CD4-positive, alpha-beta memory T cell (primary cell): Measurements from ENCODE around the gene DLGAP1. TPM values are rescaled to one million over a fixed set of nuclear protein-coding genes. Genes with fewer than 3 reads are reported as not detected.

Experiments used
- CTCF ChIA-PET: fragments of 350-600 bp; sonication (Branson Sonifier 250); formaldehyde crosslinking; loops from one replicate; lab custom pipeline; 2021; ENCODE audit warnings: inconsistent platforms; ENCODE audit not compliant: partially characterized antibody; lab: Charles Lee
- POLR2A ChIA-PET: fragments of 350-600 bp; sonication (Branson Sonifier 250); formaldehyde crosslinking; loops from one replicate; lab custom pipeline; 2021; ENCODE audit not compliant: partially characterized antibody; lab: Charles Lee
- DNase-seq, 5 donors: peaks; one replicate each; pipeline versions ENCODE4 v3.0.0 to v3.0.0-alpha.2; 2020 to 2022; ENCODE audit warnings: mixed read lengths in 1 of 5
- H3K27ac ChIP-seq: one replicate; pipeline ENCODE4 v1.7.0; 2013; ENCODE audit warnings: low read depth, low read length
- H3K27me3 ChIP-seq: 2 replicates; pipeline ENCODE4 v1.7.0; 2013; ENCODE audit warnings: mild to moderate bottlenecking, low read length, moderate library complexity; ENCODE audit not compliant: insufficient read depth
- H3K36me3 ChIP-seq: 2 replicates; pipeline ENCODE4 v1.7.0; 2013; ENCODE audit warnings: mild to moderate bottlenecking, low read length, moderate library complexity; ENCODE audit not compliant: insufficient read depth
- H3K4me1 ChIP-seq: 2 replicates; pipeline ENCODE4 v1.7.0; 2013; ENCODE audit warnings: mild to moderate bottlenecking, low read length, moderate library complexity; ENCODE audit not compliant: insufficient read depth
- H3K4me3 ChIP-seq, 2 donors: one replicate each; pipeline ENCODE4 v1.7.0; 2013; ENCODE audit warnings: low read length in 2 of 2, mild to moderate bottlenecking in 1 of 2
- H3K9me3 ChIP-seq, 2 donors: one replicate each; pipeline ENCODE4 v1.7.0; 2013; ENCODE audit warnings: low read length in 2 of 2, control low read depth in 1 of 2; ENCODE audit not compliant: control insufficient read depth in 1 of 2
- H3K27ac Mint-ChIP-seq, 7 donors: one replicate each; pipeline ENCODE4 v1.8.0; 2020 to 2021; ENCODE audit warnings: mixed read lengths in 7 of 7, mild to moderate bottlenecking in 6 of 7, inconsistent platforms in 3 of 7, moderate library complexity in 3 of 7
- H3K27me3 Mint-ChIP-seq, 2 donors: one replicate each; pipeline ENCODE4 v1.8.0; 2020 to 2021; ENCODE audit warnings: mixed read lengths in 2 of 2
- H3K36me3 Mint-ChIP-seq, 2 donors: one replicate each; pipeline ENCODE4 v1.8.0; 2020 to 2021; ENCODE audit warnings: mixed read lengths in 2 of 2, inconsistent platforms in 1 of 2, mild to moderate bottlenecking in 1 of 2
- H3K4me1 Mint-ChIP-seq, 4 donors: one replicate each; pipeline ENCODE4 v1.8.0; 2020 to 2021; ENCODE audit warnings: mixed read lengths in 4 of 4, mild to moderate bottlenecking in 1 of 4
- H3K4me3 Mint-ChIP-seq, 8 donors: one replicate each; pipeline ENCODE4 v1.8.0; 2020 to 2021; ENCODE audit warnings: mixed read lengths in 8 of 8, mild to moderate bottlenecking in 7 of 8, moderate library complexity in 6 of 8, inconsistent platforms in 3 of 8
- H3K9me3 Mint-ChIP-seq, 8 donors: one replicate each; pipeline ENCODE4 v1.8.0; 2020 to 2021; ENCODE audit warnings: mixed read lengths in 8 of 8, mild to moderate bottlenecking in 5 of 8, inconsistent platforms in 3 of 8, moderate library complexity in 1 of 8
- intact Hi-C: fragments of 100-400 bp; cut with micrococcal nuclease; formaldehyde crosslinking; loops from one replicate; pipeline ENCODE4 v1.15.1; 2023
- polyA plus RNA-seq, 2 donors: library from polyadenylated mRNA; unstranded; fragments of 300-500 nt; fragmentation: Illumina TruSeq; gene quantifications; one replicate each; pipeline ENCODE4 v1.2.3, GENCODE V29; 2021
- total RNA-seq, 2 experiments: library from RNA; stranded (reverse); gene quantifications; one replicate each; pipeline ENCODE4 v1.2.3, GENCODE V29; 2021

The DLGAP1 gene
- total and polyA plus RNA-seq, 4 experiments from 2014 or later: 0.17 to 0.71 (median 0.45) TPM

GRCh38 chr18:3782901-3783300 lies 672.2 kb downstream of the DLGAP1 start:
- intact Hi-C loops: no loop called here
- no peak for DNase-seq
- Mint-ChIP-seq H3K27ac (no peak overlapping the region), H3K36me3 (no peaks in the 10 kb centered on the region), H3K9me3 (peaks cover 0 to 7% (median 0%) of the 10 kb centered on the region in 8 donors), H3K27me3 (peaks cover 6 to 16% of the 10 kb centered on the region in 2 donors), H3K4me1 (no peaks in the 10 kb centered on the region), H3K4me3 (no peak overlapping the region)
- ChIA-PET POLR2A (no interaction called here), CTCF (interaction anchor here (4.6 kb wide), 1 partner anchor 12 kb away, joined by 22 read pairs; no protein-coding TSS in a partner anchor)
- H3K27ac ChIP-seq: no peak overlapping the region
- H3K4me1 ChIP-seq: no peaks in the 10 kb centered on the region
- H3K27me3 ChIP-seq: no peaks in the 10 kb centered on the region
- no peaks in the 10 kb centered on the region for H3K36me3 ChIP-seq
- no peaks in the 10 kb centered on the region for H3K9me3 ChIP-seq
- no peak overlapping the region for H3K4me3 ChIP-seq

GRCh38 chr18:3777719-3778118 lies 677.4 kb downstream of the DLGAP1 start:
- H3K27ac Mint-ChIP-seq: no peak overlapping the region
- POLR2A ChIA-PET: no interaction called here
- Histone ChIP-seq H3K27me3 (no peaks in the 10 kb centered on the region), H3K9me3 (no peaks in the 10 kb centered on the region), H3K4me3 (no peak overlapping the region), H3K4me1 (no peaks in the 10 kb centered on the region), H3K27ac (no peak overlapping the region), H3K36me3 (no peaks in the 10 kb centered on the region)
- H3K4me1 Mint-ChIP-seq: no peaks in the 10 kb centered on the region
- no peaks in the 10 kb centered on the region for H3K36me3 Mint-ChIP-seq
- CTCF ChIA-PET: no interaction called here
- H3K4me3 Mint-ChIP-seq: no peak overlapping the region
- no peaks in the 10 kb centered on the region for H3K9me3 Mint-ChIP-seq
- peaks cover 3 to 7% of the 10 kb centered on the region in 2 donors for H3K27me3 Mint-ChIP-seq
- DNase-seq: no peak
- intact Hi-C loops: no loop called here

GRCh38 chr18:3777122-3777521 lies 678.0 kb downstream of the DLGAP1 start:
- H3K4me1 Mint-ChIP-seq: peaks cover 0 to 4% (median 0%) of the 10 kb centered on the region in 4 donors
- DNase-seq: no peak
- POLR2A ChIA-PET: no interaction called here
- H3K9me3 Mint-ChIP-seq: no peaks in the 10 kb centered on the region
- H3K27ac ChIP-seq: no peak overlapping the region
- H3K36me3 ChIP-seq: no peaks in the 10 kb centered on the region
- peaks cover 3 to 7% of the 10 kb centered on the region in 2 donors for H3K27me3 Mint-ChIP-seq
- CTCF ChIA-PET: no interaction called here
- no peak overlapping the region for H3K4me3 ChIP-seq
- no peaks in the 10 kb centered on the region for H3K9me3 ChIP-seq
- H3K4me3 Mint-ChIP-seq: no peak overlapping the region
- no peak overlapping the region for H3K27ac Mint-ChIP-seq
- H3K4me1 ChIP-seq: no peaks in the 10 kb centered on the region
- no peaks in the 10 kb centered on the region for H3K36me3 Mint-ChIP-seq
- H3K27me3 ChIP-seq: no peaks in the 10 kb centered on the region
- intact Hi-C loops: no loop called here

- H3K27me3 Mint-ChIP-seq: peaks cover 2 to 9% of the 10 kb centered on the region in 2 donors
- Histone ChIP-seq H3K4me3 (no peak overlapping the region), H3K27me3 (no peaks in the 10 kb centered on the region), H3K27ac (no peak overlapping the region), H3K4me1 (peaks cover 5% of the 10 kb centered on the region), H3K36me3 (no peaks in the 10 kb centered on the region), H3K9me3 (no peaks in the 10 kb centered on the region)
- no peak for DNase-seq
- peaks cover 2 to 16% (median 8%) of the 10 kb centered on the region in 4 donors for H3K4me1 Mint-ChIP-seq
- no peak overlapping the region for H3K27ac Mint-ChIP-seq
- POLR2A ChIA-PET: no interaction called here
- intact Hi-C loops: no loop called here
- H3K4me3 Mint-ChIP-seq: no peak overlapping the region
- CTCF ChIA-PET: no interaction called here
- H3K9me3 Mint-ChIP-seq: no peaks in the 10 kb centered on the region
- H3K36me3 Mint-ChIP-seq: no peaks in the 10 kb centered on the region
These were observed 679.1 kb downstream of the DLGAP1 start for GRCh38 chr18:3775996-3776395.

GRCh38 chr18:3773303-3773702 lies 681.8 kb downstream of the DLGAP1 start:
- Histone ChIP-seq H3K27ac (no peak overlapping the region), H3K27me3 (no peaks in the 10 kb centered on the region), H3K4me3 (no peak overlapping the region), H3K9me3 (no peaks in the 10 kb centered on the region), H3K4me1 (peaks cover 5% of the 10 kb centered on the region), H3K36me3 (no peaks in the 10 kb centered on the region)
- peaks cover 10 to 19% of the 10 kb centered on the region in 2 donors for H3K27me3 Mint-ChIP-seq
- no peaks in the 10 kb centered on the region for H3K9me3 Mint-ChIP-seq
- no peaks in the 10 kb centered on the region for H3K36me3 Mint-ChIP-seq
- H3K27ac Mint-ChIP-seq: no peak overlapping the region
- H3K4me1 Mint-ChIP-seq: peaks cover 5 to 17% (median 11%) of the 10 kb centered on the region in 4 donors
- no peak for DNase-seq
- ChIA-PET CTCF (interaction anchor here (0.7 to 3.7 kb wide), 3 partner anchors 14 to 222 kb away, joined by 3 to 25 read pairs (median 4); no protein-coding TSS in a partner anchor), POLR2A (no interaction called here)
- intact Hi-C loops: no loop called here
- H3K4me3 Mint-ChIP-seq: no peak overlapping the region

GRCh38 chr18:3771121-3771971 lies 683.8 kb downstream of the DLGAP1 start:
- Mint-ChIP-seq H3K36me3 (peaks cover 0 to 1% of the 10 kb centered on the region in 2 donors), H3K27ac (no peak overlapping the region), H3K4me1 (peaks cover 5 to 17% (median 11%) of the 10 kb centered on the region in 4 donors), H3K9me3 (peaks cover 0 to 1% (median 0%) of the 10 kb centered on the region in 8 donors), H3K4me3 (peak overlapping the region in 7 of 8 donors; percentile 19 to 79 (median 58)), H3K27me3 (peaks cover 18 to 28% of the 10 kb centered on the region in 2 donors)
- DNase-seq: peak; percentile 48 to 65 (median 59)
- Histone ChIP-seq H3K36me3 (no peaks in the 10 kb centered on the region), H3K4me1 (peaks cover 5% of the 10 kb centered on the region), H3K9me3 (no peaks in the 10 kb centered on the region), H3K27ac (no peak overlapping the region), H3K27me3 (no peaks in the 10 kb centered on the region), H3K4me3 (no peak overlapping the region)
- intact Hi-C loops: loop anchor here (1.0 kb wide), 2 partner anchors 99 to 224 kb away; no protein-coding TSS in a partner anchor
- POLR2A ChIA-PET: no interaction called here
- CTCF ChIA-PET: interaction anchor here (0.7 to 3.7 kb wide), 17 partner anchors 9 to 1287 kb away, joined by 3 to 25 read pairs (median 5); no protein-coding TSS in a partner anchor

GRCh38 chr18:3761266-3761665 lies 693.8 kb downstream of the DLGAP1 start:
- Histone ChIP-seq H3K27me3 (no peaks in the 10 kb centered on the region), H3K4me3 (no peak overlapping the region), H3K9me3 (no peaks in the 10 kb centered on the region), H3K27ac (no peak overlapping the region), H3K36me3 (no peaks in the 10 kb centered on the region), H3K4me1 (no peaks in the 10 kb centered on the region)
- H3K36me3 Mint-ChIP-seq: peaks cover 0 to 4% of the 10 kb centered on the region in 2 donors
- peaks cover 3 to 32% (median 15%) of the 10 kb centered on the region in 8 donors for H3K9me3 Mint-ChIP-seq
- peaks cover 10 to 11% of the 10 kb centered on the region in 2 donors for H3K27me3 Mint-ChIP-seq
- DNase-seq: no peak
- no peak overlapping the region for H3K27ac Mint-ChIP-seq
- CTCF ChIA-PET: interaction anchor here (2.2 kb wide), 1 partner anchor 10 kb away, joined by 9 read pairs; no protein-coding TSS in a partner anchor
- H3K4me3 Mint-ChIP-seq: no peak overlapping the region
- H3K4me1 Mint-ChIP-seq: no peaks in the 10 kb centered on the region
- intact Hi-C loops: no loop called here
- POLR2A ChIA-PET: no interaction called here
